HG02610 (cell line): ENCODE results near the gene CEMIP2.
"Not testable (repeated sequence)": the region's sequence is repeated elsewhere in the genome, so short reads cannot be mapped to it uniquely, and the experiment has no call there.

Experiments used
- ATAC-seq: cut with Tn5 transposase; IDR thresholded peaks from one replicate; pipeline ENCODE4 v1.9.1; 2021; ENCODE audit warnings: mild to moderate bottlenecking, moderate library complexity; ENCODE audit not compliant: unreplicated experiment

The CEMIP2 gene

GRCh38 chr9:71680189-71680980 lies 87.9 kb downstream of the CEMIP2 start:
- peak; percentile 34 for ATAC-seq

- no peak for ATAC-seq
Observed at GRCh38 chr9:71678999-71679398, 89.3 kb downstream of the CEMIP2 start.

- no peak for ATAC-seq
Observed at GRCh38 chr9:71677209-71677608, 91.1 kb downstream of the CEMIP2 start.

GRCh38 chr9:71676460-71676859 lies 91.9 kb downstream of the CEMIP2 start:
- ATAC-seq: peak; percentile 37

- ATAC-seq: no peak
Observed at GRCh38 chr9:71675857-71676165, 92.5 kb downstream of the CEMIP2 start.

GRCh38 chr9:71675105-71675856 lies 93.0 kb downstream of the CEMIP2 start:
- no peak for ATAC-seq

GRCh38 chr9:71672573-71672972 lies 95.7 kb downstream of the CEMIP2 start:
- no peak for ATAC-seq

- ATAC-seq: no peak
Observed at GRCh38 chr9:71671289-71671688, 97.0 kb downstream of the CEMIP2 start.

- ATAC-seq: peak; percentile 94
Observed at GRCh38 chr9:71670121-71670520, 98.2 kb downstream of the CEMIP2 start.

- ATAC-seq: no peak
Observed at GRCh38 chr9:71669284-71669995, 98.9 kb downstream of the CEMIP2 start.

- no peak for ATAC-seq
Observed at GRCh38 chr9:71668717-71669116, 99.6 kb downstream of the CEMIP2 start.

- ATAC-seq: no peak
Observed at GRCh38 chr9:71665247-71665646, 103.1 kb downstream of the CEMIP2 start.

- no peak for ATAC-seq
Observed at GRCh38 chr9:71664566-71664965, 103.7 kb downstream of the CEMIP2 start.

- no peak for ATAC-seq
Observed at GRCh38 chr9:71663931-71664459, 104.3 kb downstream of the CEMIP2 start.

GRCh38 chr9:71663216-71663615 lies 105.1 kb downstream of the CEMIP2 start:
- ATAC-seq: no peak

GRCh38 chr9:71662082-71662481 lies 106.2 kb downstream of the CEMIP2 start:
- ATAC-seq: no peak

- not testable (repeated sequence) for ATAC-seq
Observed at GRCh38 chr9:71657276-71657675, 111.0 kb downstream of the CEMIP2 start.

GRCh38 chr9:71656496-71656895 lies 111.8 kb downstream of the CEMIP2 start:
- ATAC-seq: no peak

GRCh38 chr9:71655778-71656177 lies 112.5 kb downstream of the CEMIP2 start:
- no peak for ATAC-seq

GRCh38 chr9:71655141-71655540 lies 113.2 kb downstream of the CEMIP2 start:
- no peak for ATAC-seq

- ATAC-seq: no peak
Observed at GRCh38 chr9:71652480-71652879, 115.8 kb downstream of the CEMIP2 start.
